ENCODE measurements around the gene LRIT1.

Gene LRIT1

DNA sequence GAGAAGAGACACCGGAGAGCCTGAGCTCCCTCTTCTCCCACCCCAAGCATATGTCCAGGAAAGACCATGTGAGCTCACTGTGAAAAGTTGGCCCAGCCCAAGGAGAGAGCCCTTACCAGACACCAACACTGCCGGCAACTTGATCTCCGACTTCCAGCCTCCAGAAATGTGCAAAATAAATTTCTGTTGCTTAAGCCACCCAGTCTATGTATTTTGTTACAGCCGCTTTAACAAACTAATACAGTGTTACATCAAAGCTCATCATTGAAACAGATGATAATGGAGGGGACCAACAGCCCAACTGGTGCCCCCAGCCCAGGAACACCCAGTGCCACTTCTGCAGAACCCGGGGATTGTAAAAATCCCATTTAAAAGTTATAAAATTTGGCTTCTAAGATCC, 22.4 kb upstream of the LRIT1 start:
- TF ChIP-seq, protein P1, sequence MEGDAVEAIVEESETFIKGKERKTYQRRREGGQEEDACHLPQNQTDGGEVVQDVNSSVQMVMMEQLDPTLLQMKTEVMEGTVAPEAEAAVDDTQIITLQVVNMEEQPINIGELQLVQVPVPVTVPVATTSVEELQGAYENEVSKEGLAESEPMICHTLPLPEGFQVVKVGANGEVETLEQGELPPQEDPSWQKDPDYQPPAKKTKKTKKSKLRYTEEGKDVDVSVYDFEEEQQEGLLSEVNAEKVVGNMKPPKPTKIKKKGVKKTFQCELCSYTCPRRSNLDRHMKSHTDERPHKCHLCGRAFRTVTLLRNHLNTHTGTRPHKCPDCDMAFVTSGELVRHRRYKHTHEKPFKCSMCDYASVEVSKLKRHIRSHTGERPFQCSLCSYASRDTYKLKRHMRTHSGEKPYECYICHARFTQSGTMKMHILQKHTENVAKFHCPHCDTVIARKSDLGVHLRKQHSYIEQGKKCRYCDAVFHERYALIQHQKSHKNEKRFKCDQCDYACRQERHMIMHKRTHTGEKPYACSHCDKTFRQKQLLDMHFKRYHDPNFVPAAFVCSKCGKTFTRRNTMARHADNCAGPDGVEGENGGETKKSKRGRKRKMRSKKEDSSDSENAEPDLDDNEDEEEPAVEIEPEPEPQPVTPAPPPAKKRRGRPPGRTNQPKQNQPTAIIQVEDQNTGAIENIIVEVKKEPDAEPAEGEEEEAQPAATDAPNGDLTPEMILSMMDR (IDR thresholded peaks at IDR 0.05; ENCODE audit: low read depth, low read length, missing control alignments) = no peak
- in situ Hi-C loops (cut with HindIII; ENCODE audit: low sequenced_read_pairs) = loop anchor here (25.0 kb wide), 1 partner anchor 249 kb away; no protein-coding TSS in a partner anchor
- no peak overlapping the region for H3K4me3 ChIP-seq (ENCODE audit: low read depth, low read length)
- no peak for DNase-seq (ENCODE audit: low read depth)

DNA sequence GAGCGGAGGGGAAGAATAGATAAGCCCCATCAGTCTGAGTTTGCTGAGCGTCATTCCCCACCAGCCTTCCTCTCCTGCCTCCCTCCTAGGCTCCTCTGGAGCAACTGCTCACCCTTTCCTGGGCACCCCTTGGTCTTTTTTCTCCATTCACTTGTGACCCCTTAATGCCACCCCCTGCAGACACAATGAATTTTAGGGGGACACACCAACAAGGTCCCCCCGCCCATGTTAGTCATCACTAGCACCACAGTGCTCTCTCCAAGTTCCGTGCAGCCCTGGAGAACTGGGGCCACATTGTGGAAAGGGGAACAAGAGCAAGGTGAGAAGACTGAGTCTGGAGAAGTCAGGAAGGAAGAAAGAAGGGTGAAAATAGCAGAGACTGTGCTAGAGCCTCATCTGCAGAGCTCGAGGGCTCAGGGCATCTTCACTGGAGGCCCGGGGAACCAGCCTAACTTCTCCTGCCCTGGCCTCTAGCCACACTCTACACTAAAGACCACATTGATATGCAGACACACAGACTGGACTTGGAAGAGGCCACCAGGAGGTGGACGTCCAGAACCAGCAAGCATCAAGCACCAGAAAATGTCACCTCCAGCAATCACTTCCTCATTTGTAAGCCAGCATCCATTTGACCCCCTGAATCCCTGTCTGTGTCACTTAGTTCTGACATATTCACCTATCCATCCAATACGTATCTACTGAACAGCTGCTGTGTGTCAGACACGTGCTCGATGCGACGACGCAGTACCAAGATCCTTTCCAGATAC, 21.0 kb upstream of the LRIT1 start:
- DNase-seq (ENCODE audit: low read depth) = no peak
- TF ChIP-seq, protein P1 (IDR thresholded peaks at IDR 0.05; ENCODE audit: low read depth, low read length, missing control alignments) = no peak
- H3K4me3 ChIP-seq (ENCODE audit: low read depth, low read length) = no peak overlapping the region
- in situ Hi-C loops (cut with HindIII; ENCODE audit: low sequenced_read_pairs) = loop anchor here (25.0 kb wide), 1 partner anchor 250 kb away; no protein-coding TSS in a partner anchor

DNA sequence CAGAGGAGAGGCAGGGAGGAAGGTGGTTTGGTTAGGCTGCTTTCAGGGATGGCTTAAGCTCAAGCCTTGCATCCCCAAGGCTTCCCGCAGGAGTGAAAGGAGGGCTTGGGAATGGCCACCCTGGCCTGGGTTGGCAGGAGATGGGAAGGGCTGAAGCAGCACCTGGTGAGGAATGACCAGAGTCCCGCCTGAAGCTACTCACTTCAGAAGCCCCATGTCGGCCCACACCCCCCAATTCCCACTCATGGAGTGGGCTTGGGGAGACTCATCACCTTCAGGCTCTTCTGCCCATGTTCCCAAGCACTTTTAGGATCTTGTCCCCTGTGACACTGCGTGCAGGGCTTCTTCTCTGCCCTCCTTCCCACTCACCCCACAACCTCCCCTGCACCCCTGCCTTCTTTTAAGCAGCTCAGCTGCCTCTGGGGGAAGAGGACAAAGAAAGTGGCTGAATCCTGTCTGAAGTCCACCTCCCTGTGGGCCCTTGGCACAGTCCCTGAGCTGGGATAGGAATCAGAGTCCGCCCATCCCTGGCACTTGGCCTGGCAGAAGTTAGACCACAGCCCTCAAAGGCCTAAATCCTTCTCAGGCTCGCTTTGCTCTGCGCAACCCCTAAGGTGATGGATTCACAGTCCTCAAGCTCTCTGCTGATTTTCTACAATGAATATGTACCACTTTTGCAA, 20.0 kb upstream of the LRIT1 start:
- no peak for DNase-seq (ENCODE audit: low read depth)
- H3K4me3 ChIP-seq (ENCODE audit: low read depth, low read length) = no peak overlapping the region
- TF ChIP-seq, protein P1 (IDR thresholded peaks at IDR 0.05; ENCODE audit: low read depth, low read length, missing control alignments) = no peak
- in situ Hi-C loops (cut with HindIII; ENCODE audit: low sequenced_read_pairs) = loop anchor here (25.0 kb wide), 1 partner anchor 251 kb away; no protein-coding TSS in a partner anchor

DNA sequence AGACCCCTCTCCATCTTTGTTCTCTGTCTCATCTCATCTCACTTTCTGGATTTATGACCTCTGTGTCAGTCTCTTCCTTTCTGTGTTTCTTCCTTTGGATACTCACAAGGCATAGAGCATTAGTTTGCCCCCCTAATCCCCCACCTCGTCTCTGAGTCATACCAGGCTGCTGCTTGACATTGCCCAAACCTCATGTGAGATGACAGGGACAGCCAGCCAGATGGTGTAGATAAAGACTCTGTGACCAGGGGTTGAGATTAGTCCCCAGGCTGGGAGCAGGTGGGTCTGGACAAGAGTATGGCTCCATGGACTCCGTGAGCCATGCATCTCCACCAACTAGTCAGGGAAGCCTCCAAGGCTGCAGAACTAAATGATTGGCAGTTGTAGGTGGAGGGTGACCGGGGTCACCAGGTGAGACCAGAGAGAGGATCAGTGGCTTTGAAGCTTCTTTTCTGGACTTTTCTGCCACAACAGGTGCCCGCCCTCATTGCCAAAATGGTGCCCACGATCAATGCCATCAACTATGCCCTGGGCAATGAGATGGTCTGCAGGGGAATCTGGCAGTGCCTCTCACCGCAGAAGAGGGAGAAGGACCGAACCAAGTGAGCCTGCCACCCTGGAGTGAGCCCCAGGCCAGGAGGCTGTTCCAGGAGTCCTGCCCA, 16.8 kb upstream of the LRIT1 start:
- no peak for DNase-seq (ENCODE audit: low read depth)
- H3K4me3 ChIP-seq (ENCODE audit: low read depth, low read length) = no peak overlapping the region
- in situ Hi-C loops (cut with HindIII; ENCODE audit: low sequenced_read_pairs) = loop anchor here (25.0 kb wide), 1 partner anchor 254 kb away; no protein-coding TSS in a partner anchor
- TF ChIP-seq, protein P1 (IDR thresholded peaks at IDR 0.05; ENCODE audit: low read depth, low read length, missing control alignments) = no peak

DNA sequence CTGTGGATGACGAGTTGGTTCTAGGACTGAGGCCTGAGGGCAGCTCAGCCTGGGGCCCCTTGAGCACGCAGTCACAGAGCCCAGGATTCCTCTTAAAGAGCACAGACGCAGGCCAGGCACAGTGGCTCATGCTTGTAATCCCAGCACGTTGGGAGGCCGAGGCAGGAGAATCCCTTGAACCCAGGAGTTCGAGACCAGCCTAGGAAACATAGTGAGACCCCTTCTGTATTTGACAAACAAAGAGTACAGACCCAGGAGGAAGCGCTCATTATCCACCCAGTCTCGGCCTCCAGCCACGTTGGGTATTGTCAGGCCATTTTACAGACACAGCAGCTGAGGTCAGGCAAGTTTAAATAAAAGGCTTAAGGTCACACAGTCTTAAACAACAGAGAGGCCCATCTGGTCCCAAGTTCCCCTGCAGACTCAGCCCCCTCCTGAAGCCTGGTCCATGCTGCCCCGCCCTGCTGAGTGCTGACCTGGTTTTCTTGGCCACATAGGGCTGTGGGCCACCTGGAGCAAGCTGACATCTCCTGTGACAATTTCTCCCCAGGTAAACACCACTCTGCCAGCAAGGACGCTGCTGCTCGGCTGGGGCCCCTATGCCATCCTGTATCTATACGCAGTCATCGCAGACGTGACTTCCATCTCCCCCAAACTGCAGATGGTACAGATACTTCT, 16.1 kb upstream of the LRIT1 start:
- DNase-seq (ENCODE audit: low read depth) = no peak
- TF ChIP-seq, protein P1 (IDR thresholded peaks at IDR 0.05; ENCODE audit: low read depth, low read length, missing control alignments) = no peak
- in situ Hi-C loops (cut with HindIII; ENCODE audit: low sequenced_read_pairs) = loop anchor here (25.0 kb wide), 1 partner anchor 255 kb away; no protein-coding TSS in a partner anchor
- no peak overlapping the region for H3K4me3 ChIP-seq (ENCODE audit: low read depth, low read length)
